GM12878 (cell line): ENCODE measurements around the gene RASA1. TPM values are rescaled to one million over a fixed set of nuclear protein-coding genes. Genes with fewer than 3 reads are reported as not detected.

ENCODE experiments used
- ATAC-seq: fragments of 200-7000 bp; cut with Tn5 transposase; 3 replicates; pipeline ENCODE4 v1.9.1; 2020; ENCODE audit warnings: mild to moderate bottlenecking, moderate library complexity
- BruUV-seq: library from RNA; stranded (reverse); fragments of 400-500 nt; replicated peaks from 2 replicates; lab custom pipeline; 2021; lab: Mats Ljungman, UMichigan
- CTCF ChIA-PET: fragments of 300-600 bp; sonication (Branson Sonifier 250); formaldehyde crosslinking; extraction: SDS; loops from one replicate; lab custom pipeline; 2021; ENCODE audit warnings: inconsistent platforms; lab: Yijun Ruan, JAX
- POLR2A ChIA-PET: fragments of 350-600 bp; formaldehyde crosslinking; extraction: SDS; loops from one replicate; lab custom pipeline; 2021; ENCODE audit warnings: inconsistent platforms; lab: Charles Lee
- RAD21 ChIA-PET: fragments of 300-600 bp; sonication (Branson Sonifier 250); formaldehyde crosslinking; loops from one replicate; lab custom pipeline; 2023; ENCODE audit warnings: antibody characterized with exemption; ENCODE audit not compliant: unreplicated experiment; lab: Charles Lee
- SMC1A ChIA-PET: fragments of 300-600 bp; sonication (Branson Sonifier 250); formaldehyde crosslinking; loops from one replicate; lab custom pipeline; 2023; ENCODE audit not compliant: unreplicated experiment, uncharacterized antibody; lab: Charles Lee
- DNase-seq: peaks from one replicate; pipeline ENCODE4 v3.0.0-alpha.2; 2011; ENCODE audit warnings: low read depth, low spot score
- FAIRE-seq: peaks from 3 replicates; lab custom pipeline; 2011; peaks lifted over from hg19 to GRCh38; lab: Jason Lieb, UNC
- H2AFZ ChIP-seq: 2 replicates; pipeline ENCODE4 v1.6.0; 2011; ENCODE audit warnings: low read depth, low read length, control low read depth; ENCODE audit not compliant: control insufficient read depth
- H3K27ac ChIP-seq: 2 replicates; pipeline ENCODE4 v1.5.1; 2011; ENCODE audit warnings: control low read depth; ENCODE audit not compliant: control insufficient read depth, insufficient read depth
- H3K27me3 ChIP-seq, 2 experiments: replicated peaks in 1 of 2; 2 replicates each; pipeline versions ENCODE4 v1.6.0 to v1.6.1; 2011; ENCODE audit warnings: low read length in 1 of 2; ENCODE audit not compliant: control insufficient read depth in 2 of 2, insufficient read depth in 2 of 2
- H3K36me3 ChIP-seq, 2 experiments: 2 replicates each; pipeline ENCODE4 v1.5.1; 2011; ENCODE audit warnings: low read length in 1 of 2; ENCODE audit not compliant: control insufficient read depth in 2 of 2, insufficient read depth in 2 of 2
- H3K4me1 ChIP-seq: 2 replicates; pipeline ENCODE4 v1.6.1; 2011; ENCODE audit warnings: mild to moderate bottlenecking, low read length, moderate library complexity, mixed read lengths; ENCODE audit not compliant: control insufficient read depth, insufficient read depth
- H3K4me2 ChIP-seq: 2 replicates; pipeline ENCODE4 v1.6.0; 2011; ENCODE audit warnings: control low read depth; ENCODE audit not compliant: control insufficient read depth, insufficient read depth
- H3K4me3 ChIP-seq: fragments of 200-600 bp; sonication (generic); 2 replicates; pipeline ENCODE4 v1.5.1; 2016
- H3K79me2 ChIP-seq: 2 replicates; pipeline ENCODE4 v1.6.0; 2011; ENCODE audit warnings: low read length; ENCODE audit not compliant: control insufficient read depth, insufficient read depth
- H3K9ac ChIP-seq: 2 replicates; pipeline ENCODE4 v1.8.0; 2011; ENCODE audit warnings: low read length, control low read depth, mixed read lengths; ENCODE audit not compliant: control insufficient read depth, insufficient read depth
- H3K9me3 ChIP-seq: replicated peaks from 3 replicates; pipeline ENCODE4 v1.5.1; 2011; ENCODE audit warnings: mild to moderate bottlenecking, low read length; ENCODE audit not compliant: control insufficient read depth, insufficient read depth
- H4K20me1 ChIP-seq: 2 replicates; pipeline ENCODE4 v1.6.0; 2011; ENCODE audit not compliant: control insufficient read depth, insufficient read depth
- JUNB ChIP-seq: IDR thresholded peaks from 2 replicates; pipeline ENCODE4 v1.6.1; 2016; ENCODE audit warnings: antibody characterized with exemption, mild to moderate bottlenecking
- MTA3 ChIP-seq: IDR thresholded peaks from 2 replicates; pipeline ENCODE4 v1.6.1; 2012; ENCODE audit warnings: low read length, inconsistent platforms, borderline replicate concordance
- MXI1 ChIP-seq: fragments of 150-350 bp; IDR thresholded peaks from 2 replicates; pipeline ENCODE4 v1.6.1; 2011; ENCODE audit warnings: low read depth, mild to moderate bottlenecking, inconsistent platforms, low read length, improper control_type of control experiment
- RB1 ChIP-seq: fragments of 450-650 bp; formaldehyde crosslinking; IDR thresholded peaks from 2 replicates; pipeline ENCODE4 v1.6.1; 2017; ENCODE audit warnings: mild to moderate bottlenecking, borderline replicate concordance
- TCF7 ChIP-seq: IDR thresholded peaks from 2 replicates; pipeline ENCODE4 v1.6.1; 2014; ENCODE audit warnings: antibody characterized with exemption, borderline replicate concordance
- WGBS: methylation state at CpG from one replicate; pipeline ENCODE4 v1.1.6; 2016; ENCODE audit warnings: low lambda C conversion rate; ENCODE audit not compliant: insufficient replicate concordance, insufficient coverage; ENCODE audit errors: missing lambda C conversion rate; 5-methylcytosine and 5-hydroxymethylcytosine counted together
- in situ Hi-C: fragments of 300-500 bp; cut with MboI; formaldehyde crosslinking; loops from 9 replicates; pipeline ENCODE4 v1.14.3; 2018; ENCODE audit warnings: mixed read lengths
- intact Hi-C: fragments of 100-400 bp; cut with micrococcal nuclease; formaldehyde crosslinking; loops from one replicate; pipeline ENCODE4 v1.14.2; 2022; ENCODE audit not compliant: unreplicated experiment
- polyA plus RNA-seq, 11 experiments: library from polyadenylated mRNA; depleted of rRNA in 4 of 11; unstranded in 6 of 11; stranded (reverse) in 5 of 11; fragments of >200 nt; fragmentation: Nextera tagmentation in 4 of 11; fragmentation: Illumina TruSeq in 1 of 11; extraction: Ambion mirVana in 4 of 11; extraction: Trizol in 1 of 11; gene quantifications; 1 replicate in 1 of 11; 2 replicates in 10 of 11; pipeline versions ENCODE4 v1.2.1 to v1.2.3, GENCODE V29; 2011 to 2016; ENCODE audit warnings: inconsistent platforms in 2 of 11, missing spikeins in 2 of 11, low read depth in 1 of 11
- total RNA-seq, 4 experiments: library from RNA; depleted of rRNA in 3 of 4; stranded (reverse); fragments of >200 nt in 3 of 4; fragmentation: Illumina TruSeq in 1 of 4; extraction: Trizol in 1 of 4; gene quantifications; 2 replicates each; pipeline versions ENCODE4 v1.2.1 to v1.2.3, GENCODE V29; 2013 to 2021
- TF ChIP-seq, protein P1 (sequence below): IDR thresholded peaks from 2 replicates; pipeline ENCODE4 v1.6.1; 2011; ENCODE audit warnings: mild to moderate bottlenecking, low read depth, low read length, moderate library complexity; ENCODE audit not compliant: insufficient replicate concordance
- TF ChIP-seq, protein P2 (sequence below): fragments of 450-650 bp; IDR thresholded peaks from 2 replicates; pipeline ENCODE4 v1.6.1; 2017; ENCODE audit warnings: antibody characterized with exemption, mild to moderate bottlenecking, moderate library complexity
- TF ChIP-seq, protein P3 (sequence below): IDR thresholded peaks from 2 replicates; pipeline ENCODE4 v1.6.1; 2011; ENCODE audit warnings: low read depth, mild to moderate bottlenecking, low read length, moderate library complexity, borderline replicate concordance; ENCODE audit errors: extremely low read depth
- TF ChIP-seq, protein P4 (sequence below): IDR thresholded peaks from 2 replicates; pipeline ENCODE4 v1.6.1; 2012; ENCODE audit warnings: low read depth, low read length, improper control_type of control experiment

RASA1 gene
- total and polyA plus RNA-seq, 10 of the 15 experiments (the other 5 are each of a cell fraction or from before 2014, with no cell fraction given), result 7.8 to 72.3 (median 21.8) TPM

DNA sequence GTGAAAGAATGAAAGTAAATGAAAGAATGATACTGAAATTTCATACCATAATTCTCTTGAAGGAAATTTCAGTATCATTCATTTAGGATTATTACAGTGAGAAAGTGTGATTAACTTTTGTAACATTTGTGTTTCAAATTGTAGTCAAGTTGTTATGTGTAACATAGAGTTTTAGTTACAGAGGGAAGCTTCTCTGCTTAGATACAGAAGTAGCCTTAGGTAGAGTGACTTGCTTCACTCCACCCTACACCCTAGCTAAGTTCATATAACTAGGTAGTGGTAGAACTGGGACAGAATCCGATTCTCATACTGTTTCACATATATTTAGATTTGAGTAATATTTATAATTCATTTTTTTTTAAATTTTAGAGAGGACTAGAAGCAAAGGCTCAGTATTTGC is 9.0 kb downstream of the RASA1 start (continued):
- TF ChIP-seq, protein P1, sequence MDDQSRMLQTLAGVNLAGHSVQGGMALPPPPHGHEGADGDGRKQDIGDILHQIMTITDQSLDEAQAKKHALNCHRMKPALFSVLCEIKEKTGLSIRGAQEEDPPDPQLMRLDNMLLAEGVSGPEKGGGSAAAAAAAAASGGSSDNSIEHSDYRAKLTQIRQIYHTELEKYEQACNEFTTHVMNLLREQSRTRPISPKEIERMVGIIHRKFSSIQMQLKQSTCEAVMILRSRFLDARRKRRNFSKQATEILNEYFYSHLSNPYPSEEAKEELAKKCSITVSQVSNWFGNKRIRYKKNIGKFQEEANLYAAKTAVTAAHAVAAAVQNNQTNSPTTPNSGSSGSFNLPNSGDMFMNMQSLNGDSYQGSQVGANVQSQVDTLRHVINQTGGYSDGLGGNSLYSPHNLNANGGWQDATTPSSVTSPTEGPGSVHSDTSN, result no peak
- TF ChIP-seq, protein P2, sequence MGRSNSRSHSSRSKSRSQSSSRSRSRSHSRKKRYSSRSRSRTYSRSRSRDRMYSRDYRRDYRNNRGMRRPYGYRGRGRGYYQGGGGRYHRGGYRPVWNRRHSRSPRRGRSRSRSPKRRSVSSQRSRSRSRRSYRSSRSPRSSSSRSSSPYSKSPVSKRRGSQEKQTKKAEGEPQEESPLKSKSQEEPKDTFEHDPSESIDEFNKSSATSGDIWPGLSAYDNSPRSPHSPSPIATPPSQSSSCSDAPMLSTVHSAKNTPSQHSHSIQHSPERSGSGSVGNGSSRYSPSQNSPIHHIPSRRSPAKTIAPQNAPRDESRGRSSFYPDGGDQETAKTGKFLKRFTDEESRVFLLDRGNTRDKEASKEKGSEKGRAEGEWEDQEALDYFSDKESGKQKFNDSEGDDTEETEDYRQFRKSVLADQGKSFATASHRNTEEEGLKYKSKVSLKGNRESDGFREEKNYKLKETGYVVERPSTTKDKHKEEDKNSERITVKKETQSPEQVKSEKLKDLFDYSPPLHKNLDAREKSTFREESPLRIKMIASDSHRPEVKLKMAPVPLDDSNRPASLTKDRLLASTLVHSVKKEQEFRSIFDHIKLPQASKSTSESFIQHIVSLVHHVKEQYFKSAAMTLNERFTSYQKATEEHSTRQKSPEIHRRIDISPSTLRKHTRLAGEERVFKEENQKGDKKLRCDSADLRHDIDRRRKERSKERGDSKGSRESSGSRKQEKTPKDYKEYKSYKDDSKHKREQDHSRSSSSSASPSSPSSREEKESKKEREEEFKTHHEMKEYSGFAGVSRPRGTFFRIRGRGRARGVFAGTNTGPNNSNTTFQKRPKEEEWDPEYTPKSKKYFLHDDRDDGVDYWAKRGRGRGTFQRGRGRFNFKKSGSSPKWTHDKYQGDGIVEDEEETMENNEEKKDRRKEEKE, result no peak

DNA sequence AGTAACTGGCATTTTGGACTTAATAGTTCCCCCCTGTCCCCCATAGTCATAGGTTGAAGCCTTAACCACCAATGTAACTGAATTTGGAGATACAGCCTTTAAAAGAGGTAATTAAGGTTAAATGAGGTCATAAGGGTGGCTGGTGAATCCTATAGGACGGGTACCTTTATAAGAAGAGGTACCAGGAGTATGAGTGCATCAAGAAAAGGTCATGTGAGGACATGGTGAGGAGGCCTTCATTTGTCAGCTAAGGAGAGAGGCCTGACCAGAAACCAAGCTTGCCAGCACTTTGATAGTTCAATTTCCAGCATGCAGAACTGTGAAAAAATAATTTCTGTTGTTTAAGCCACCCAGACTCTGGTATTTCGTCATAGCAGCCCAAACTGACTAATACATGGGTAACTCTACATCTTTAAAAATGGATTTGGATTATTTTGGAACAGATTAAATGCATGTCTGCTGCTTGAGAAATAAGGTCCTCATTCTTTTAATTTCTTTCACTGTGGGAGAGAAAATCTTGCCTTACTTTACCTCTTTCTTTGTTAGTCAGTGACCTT is 9.7 kb downstream of the RASA1 start:
- WGBS, result 96% methylated on average over 2 of the region's 2 CpGs
- no peak for FAIRE-seq
- H3K4me3 ChIP-seq, result no peak overlapping the region
- H4K20me1 ChIP-seq, result no peaks in the 10 kb centered on the region
- no peak for TF ChIP-seq JUNB
- TF ChIP-seq, protein P3, sequence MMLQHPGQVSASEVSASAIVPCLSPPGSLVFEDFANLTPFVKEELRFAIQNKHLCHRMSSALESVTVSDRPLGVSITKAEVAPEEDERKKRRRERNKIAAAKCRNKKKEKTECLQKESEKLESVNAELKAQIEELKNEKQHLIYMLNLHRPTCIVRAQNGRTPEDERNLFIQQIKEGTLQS, result no peak
- TF ChIP-seq, protein P4, sequence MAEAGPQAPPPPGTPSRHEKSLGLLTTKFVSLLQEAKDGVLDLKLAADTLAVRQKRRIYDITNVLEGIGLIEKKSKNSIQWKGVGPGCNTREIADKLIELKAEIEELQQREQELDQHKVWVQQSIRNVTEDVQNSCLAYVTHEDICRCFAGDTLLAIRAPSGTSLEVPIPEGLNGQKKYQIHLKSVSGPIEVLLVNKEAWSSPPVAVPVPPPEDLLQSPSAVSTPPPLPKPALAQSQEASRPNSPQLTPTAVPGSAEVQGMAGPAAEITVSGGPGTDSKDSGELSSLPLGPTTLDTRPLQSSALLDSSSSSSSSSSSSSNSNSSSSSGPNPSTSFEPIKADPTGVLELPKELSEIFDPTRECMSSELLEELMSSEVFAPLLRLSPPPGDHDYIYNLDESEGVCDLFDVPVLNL, result no peak
- TF ChIP-seq MXI1, result no peak
- no peak for TF ChIP-seq RB1
- no peak for TF ChIP-seq TCF7
- no peak for TF ChIP-seq MTA3
- TF ChIP-seq, all 136 proteins: peak for 0
- peaks cover 2 to 13% of the 10 kb centered on the region in 2 experiments; a peak in 3 of 4 replicates for H3K36me3 ChIP-seq
- POLR2A ChIA-PET, result interaction anchor here (2.4 kb wide), 1 partner anchor 9 kb away, joined by 17 read pairs; the partner anchor contains the start of gene RASA1
- RAD21 ChIA-PET, result no interaction called here
- peaks cover 4% of the 10 kb centered on the region; the same call in 2 of the 3 replicates for H3K9me3 ChIP-seq
- BruUV-seq, result no TSS peak
- no peaks in the 10 kb centered on the region for H3K4me1 ChIP-seq
- H3K9ac ChIP-seq, result no peak overlapping the region
- no peak overlapping the region for H2AFZ ChIP-seq
- intact Hi-C loops (no loop called here), in situ Hi-C loops (no loop called here)
- no peaks in the 10 kb centered on the region for H3K27me3 ChIP-seq
- SMC1A ChIA-PET, result interaction anchor here (0.7 to 1.7 kb wide), 6 partner anchors 13 to 207 kb away, joined by 3 to 5 read pairs (median 4); no protein-coding TSS in a partner anchor
- H3K79me2 ChIP-seq, result peaks cover 89% of the 10 kb centered on the region
- CTCF ChIA-PET, result no interaction called here
- H3K4me2 ChIP-seq, result 0 out of 2 replicates have a peak overlapping the region, but pooled peaks have one; percentile 13
- ATAC-seq (peak; percentile 6; the same call in 2 of the 3 replicates), DNase-seq (no peak)
- H3K27ac ChIP-seq, result no peak overlapping the region
